ENCODE results near the gene PDE5A.
A peak's percentile ranks its signal among the peaks of the same experiment; 100 is the strongest.
"Not testable (repeated sequence)": the region's sequence is repeated elsewhere in the genome, so short reads cannot be mapped to it uniquely, and the experiment has no call there.

Gene PDE5A

DNA sequence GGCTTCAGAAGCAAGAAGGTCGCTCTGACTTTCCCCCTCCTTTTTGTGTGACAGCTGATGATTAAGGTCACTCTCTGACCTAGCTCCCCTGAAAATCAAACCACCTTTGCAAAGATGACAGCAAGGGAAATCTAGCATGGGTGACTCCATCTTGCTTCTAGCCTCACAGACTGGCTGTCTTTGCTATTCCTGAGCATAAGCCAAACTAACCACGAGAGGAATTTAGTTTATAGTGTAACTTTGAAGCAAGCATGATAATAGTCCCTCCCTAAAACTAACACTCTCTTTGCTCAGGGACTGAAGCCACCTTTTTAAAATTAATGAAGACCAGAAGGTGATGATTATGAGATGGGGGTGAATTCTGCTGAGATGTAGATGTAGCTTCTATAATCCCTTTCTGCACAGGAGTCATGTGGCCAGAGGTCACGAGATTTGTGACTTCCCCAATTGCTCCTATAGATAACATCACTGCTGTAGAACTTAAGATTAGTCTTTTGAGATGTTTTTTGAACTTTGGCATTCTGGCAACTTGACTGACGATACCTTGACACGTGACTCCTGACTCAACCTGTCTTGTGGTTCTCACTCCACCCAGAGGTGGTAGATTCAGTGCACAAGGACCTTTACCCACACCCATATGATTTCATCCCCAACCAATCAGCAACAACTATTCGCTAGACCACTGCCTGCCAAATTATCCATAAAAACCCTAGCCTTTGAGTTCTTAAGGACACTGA, 14.9 kb upstream of the PDE5A start:
- H3K9me3 ChIP-seq (ENCODE audit: control insufficient read depth, low read depth, low read length) = no peaks in the 10 kb centered on the region
- no peak overlapping the region for H3K27ac ChIP-seq (ENCODE audit: low read length)
- H3K36me3 ChIP-seq (ENCODE audit: control insufficient read depth, low read depth, low read length) = no peaks in the 10 kb centered on the region
- H3K27me3 ChIP-seq (ENCODE audit: control insufficient read depth, insufficient read depth, low read length) = no peaks in the 10 kb centered on the region
- H3K9ac ChIP-seq (ENCODE audit: low read length) = no peak overlapping the region
- no peaks in the 10 kb centered on the region for H3K4me1 ChIP-seq (ENCODE audit: control insufficient read depth, low read depth, low read length)
- H3K4me3 ChIP-seq (ENCODE audit: low read length) = no peak overlapping the region

DNA sequence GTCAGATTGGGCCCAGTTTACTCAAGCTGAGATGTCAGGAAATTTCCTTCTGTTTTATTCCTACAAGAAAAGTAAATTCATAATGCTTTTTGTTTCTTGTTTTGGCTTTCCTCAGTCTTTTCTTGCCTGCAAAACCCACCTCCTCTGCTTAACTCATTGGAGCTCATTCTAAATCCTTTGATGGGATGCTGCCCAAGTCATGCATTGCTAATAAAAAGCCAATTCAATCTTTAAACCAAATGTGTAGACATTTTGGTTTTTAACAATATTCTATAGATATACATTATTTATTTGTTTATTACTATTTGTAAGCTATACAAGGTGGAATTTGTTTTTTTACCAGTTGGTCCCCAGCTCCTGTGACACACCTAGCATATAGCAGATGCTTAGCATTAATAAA, 13.2 kb upstream of the PDE5A start:
- H3K4me3 ChIP-seq (ENCODE audit: low read length) = no peak overlapping the region
- H3K36me3 ChIP-seq (ENCODE audit: control insufficient read depth, low read depth, low read length) = no peaks in the 10 kb centered on the region
- no peaks in the 10 kb centered on the region for H3K4me1 ChIP-seq (ENCODE audit: control insufficient read depth, low read depth, low read length)
- H3K27ac ChIP-seq (ENCODE audit: low read length) = no peak overlapping the region
- H3K27me3 ChIP-seq (ENCODE audit: control insufficient read depth, insufficient read depth, low read length) = no peaks in the 10 kb centered on the region
- no peaks in the 10 kb centered on the region for H3K9me3 ChIP-seq (ENCODE audit: control insufficient read depth, low read depth, low read length)
- no peak overlapping the region for H3K9ac ChIP-seq (ENCODE audit: low read length)

DNA sequence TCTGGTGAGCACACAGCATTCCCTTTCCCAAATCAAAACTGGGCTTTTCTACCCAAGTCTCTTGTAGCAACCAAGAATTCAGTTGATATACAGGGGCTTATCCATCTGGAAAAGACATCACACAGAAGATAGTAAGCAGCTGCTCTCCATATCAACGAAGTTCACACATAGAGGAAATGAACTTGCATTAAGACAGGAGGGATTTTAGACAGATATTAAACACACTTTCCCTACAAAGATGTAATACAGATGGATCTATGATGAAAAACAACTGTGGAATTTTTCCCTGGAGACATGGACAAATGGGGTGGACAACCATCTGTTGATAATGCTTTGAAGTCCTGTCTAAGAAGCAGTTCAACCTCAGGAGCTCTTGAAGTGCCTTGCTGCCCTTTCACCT, 9.8 kb upstream of the PDE5A start:
- Histone ChIP-seq H3K4me1 (ENCODE audit: control insufficient read depth, low read depth, low read length) (no peaks in the 10 kb centered on the region), H3K36me3 (ENCODE audit: control insufficient read depth, low read depth, low read length) (no peaks in the 10 kb centered on the region), H3K27me3 (ENCODE audit: control insufficient read depth, insufficient read depth, low read length) (no peaks in the 10 kb centered on the region), H3K9ac (ENCODE audit: low read length) (no peak overlapping the region), H3K9me3 (ENCODE audit: control insufficient read depth, low read depth, low read length) (no peaks in the 10 kb centered on the region), H3K4me3 (ENCODE audit: low read length) (no peak overlapping the region), H3K27ac (ENCODE audit: low read length) (no peak overlapping the region)

DNA sequence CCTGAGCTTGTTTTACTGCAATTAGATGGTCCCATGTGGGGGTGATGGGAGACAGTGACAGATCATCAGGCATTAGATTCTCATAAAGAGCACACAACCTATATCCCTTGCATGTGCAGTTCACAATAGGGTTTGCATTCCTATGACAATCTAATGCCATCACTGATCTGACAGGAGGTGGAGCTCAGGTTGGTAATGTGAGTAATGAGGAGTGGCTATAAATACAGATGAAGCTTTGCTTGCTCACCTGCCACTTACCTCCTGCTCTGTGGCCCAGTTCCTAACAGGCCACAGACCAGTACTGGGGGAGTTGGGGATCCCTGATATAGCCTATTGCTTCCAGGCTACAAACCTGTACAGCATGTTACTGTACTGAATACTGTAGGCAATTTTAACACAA, 8.2 kb upstream of the PDE5A start:
- not testable (repeated sequence) for H3K4me3 ChIP-seq (ENCODE audit: low read length); H3K36me3 ChIP-seq (ENCODE audit: control insufficient read depth, low read depth, low read length)

DNA sequence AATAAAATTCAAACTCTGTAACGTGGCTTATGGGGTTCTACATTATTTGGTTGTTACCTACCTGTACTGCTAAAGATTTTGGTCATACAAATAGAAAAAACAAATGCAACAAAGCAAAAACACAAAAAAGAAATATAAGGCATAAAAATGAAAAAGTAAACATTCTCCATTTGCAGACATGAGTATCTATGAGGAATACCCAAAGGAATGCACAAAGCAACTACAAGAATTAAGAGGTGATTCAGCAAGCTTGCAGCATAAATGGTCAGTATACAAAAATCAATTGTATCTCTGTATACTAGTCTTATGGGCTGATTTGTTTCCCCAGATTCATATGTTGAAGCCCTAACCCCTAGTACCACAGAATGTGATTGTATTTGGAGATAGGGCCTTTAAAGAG, 3.6 kb upstream of the PDE5A start:
- H3K4me3 ChIP-seq (ENCODE audit: low read length) = no peak overlapping the region
- H3K9me3 ChIP-seq (ENCODE audit: control insufficient read depth, low read depth, low read length) = no peaks in the 10 kb centered on the region
- H3K36me3 ChIP-seq (ENCODE audit: control insufficient read depth, low read depth, low read length) = no peaks in the 10 kb centered on the region
- H3K4me1 ChIP-seq (ENCODE audit: control insufficient read depth, low read depth, low read length) = peaks cover 6% of the 10 kb centered on the region
- H3K27ac ChIP-seq (ENCODE audit: low read length) = no peak overlapping the region
- H3K9ac ChIP-seq (ENCODE audit: low read length) = no peak overlapping the region
- H3K27me3 ChIP-seq (ENCODE audit: control insufficient read depth, insufficient read depth, low read length) = peaks cover 8% of the 10 kb centered on the region

More for the DNA sequence above, 8.2 kb upstream of the PDE5A start:
- not testable (repeated sequence) for H3K27ac ChIP-seq (ENCODE audit: low read length); H3K27me3 ChIP-seq (ENCODE audit: control insufficient read depth, insufficient read depth, low read length); H3K9ac ChIP-seq (ENCODE audit: low read length); H3K9me3 ChIP-seq (ENCODE audit: control insufficient read depth, low read depth, low read length); H3K4me1 ChIP-seq (ENCODE audit: control insufficient read depth, low read depth, low read length)

DNA sequence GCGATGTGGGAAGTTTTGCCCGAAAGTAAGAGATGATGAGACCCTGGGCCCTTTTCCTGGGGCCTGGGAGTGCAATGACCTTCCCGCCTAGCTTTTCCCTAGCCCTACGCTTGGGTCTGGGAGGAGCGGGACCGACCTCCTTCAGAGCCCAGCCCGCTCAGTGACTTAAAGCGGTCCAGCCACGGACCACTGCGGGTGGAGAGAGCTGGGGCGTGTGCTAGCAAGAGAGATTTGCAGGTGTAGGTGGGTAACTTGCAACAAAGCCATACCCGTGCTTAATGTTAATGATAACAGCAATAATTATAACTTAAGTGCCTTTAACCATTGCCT, 503 bp upstream of the PDE5A start:
- no peaks in the 10 kb centered on the region for H3K9me3 ChIP-seq (ENCODE audit: control insufficient read depth, low read depth, low read length)
- H3K4me3 ChIP-seq (ENCODE audit: low read length) = peak overlapping the region; percentile 79
- peaks cover 11% of the 10 kb centered on the region for H3K4me1 ChIP-seq (ENCODE audit: control insufficient read depth, low read depth, low read length)
- no peaks in the 10 kb centered on the region for H3K36me3 ChIP-seq (ENCODE audit: control insufficient read depth, low read depth, low read length)
- H3K27ac ChIP-seq (ENCODE audit: low read length) = no peak overlapping the region
- H3K27me3 ChIP-seq (ENCODE audit: control insufficient read depth, insufficient read depth, low read length) = peaks cover 19% of the 10 kb centered on the region
- peak overlapping the region; percentile 45 for H3K9ac ChIP-seq (ENCODE audit: low read length)

DNA sequence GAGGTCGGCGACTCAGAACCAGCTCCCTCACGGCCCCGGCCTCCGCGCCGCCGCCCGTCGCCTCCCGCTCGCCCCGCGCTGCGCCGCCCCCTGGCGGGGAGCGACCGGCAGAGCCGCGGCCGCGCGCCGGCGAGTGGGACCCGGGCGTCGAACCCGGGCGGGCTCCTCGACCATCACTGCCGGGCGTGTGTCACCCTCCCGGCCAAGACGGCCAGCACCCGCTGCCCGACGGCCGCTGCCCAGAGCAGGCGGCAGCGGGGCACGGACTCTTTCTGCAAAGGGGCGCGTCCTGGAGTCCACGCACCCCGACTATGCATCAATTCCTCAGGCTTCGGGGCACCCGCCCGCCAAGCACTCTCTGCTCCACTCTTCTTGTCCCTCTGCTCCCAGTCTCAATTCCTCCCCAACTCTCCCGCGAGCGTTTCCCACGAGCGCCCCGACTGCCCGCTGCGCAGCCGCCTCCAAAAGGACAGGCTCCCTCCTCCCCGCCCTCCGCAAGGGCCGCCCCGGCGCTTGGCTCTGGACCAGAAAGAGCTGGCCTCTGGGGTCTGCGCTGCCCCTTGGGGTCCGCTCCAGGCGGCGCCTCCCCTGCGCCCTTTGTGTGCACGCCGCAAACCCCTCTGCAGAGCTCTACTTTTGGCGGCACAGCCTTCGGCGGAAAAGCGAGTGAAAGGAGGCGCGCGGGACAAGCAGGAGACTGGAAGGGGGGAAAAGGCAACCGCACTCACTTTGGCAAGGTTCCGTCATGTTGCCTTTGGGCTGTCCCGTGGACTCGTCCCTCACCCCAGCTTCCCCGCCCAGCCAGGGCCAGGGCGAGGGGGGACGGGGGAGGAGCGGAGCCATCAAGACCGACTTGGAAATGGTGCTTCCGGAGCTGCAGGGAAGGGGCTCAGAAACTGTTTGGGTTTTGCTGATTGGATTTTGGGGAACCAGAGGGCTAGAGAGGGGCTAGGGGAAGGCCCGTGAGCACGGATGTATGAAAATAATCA, 1.0 kb downstream of the PDE5A start:
- Histone ChIP-seq H3K9me3 (ENCODE audit: control insufficient read depth, low read depth, low read length) (no peaks in the 10 kb centered on the region), H3K36me3 (ENCODE audit: control insufficient read depth, low read depth, low read length) (no peaks in the 10 kb centered on the region), H3K4me1 (ENCODE audit: control insufficient read depth, low read depth, low read length) (peaks cover 11% of the 10 kb centered on the region), H3K27me3 (ENCODE audit: control insufficient read depth, insufficient read depth, low read length) (peaks cover 19% of the 10 kb centered on the region), H3K4me3 (ENCODE audit: low read length) (peak overlapping the region; percentile 96), H3K9ac (ENCODE audit: low read length) (peak overlapping the region; percentile 85), H3K27ac (ENCODE audit: low read length) (no peak overlapping the region)

DNA sequence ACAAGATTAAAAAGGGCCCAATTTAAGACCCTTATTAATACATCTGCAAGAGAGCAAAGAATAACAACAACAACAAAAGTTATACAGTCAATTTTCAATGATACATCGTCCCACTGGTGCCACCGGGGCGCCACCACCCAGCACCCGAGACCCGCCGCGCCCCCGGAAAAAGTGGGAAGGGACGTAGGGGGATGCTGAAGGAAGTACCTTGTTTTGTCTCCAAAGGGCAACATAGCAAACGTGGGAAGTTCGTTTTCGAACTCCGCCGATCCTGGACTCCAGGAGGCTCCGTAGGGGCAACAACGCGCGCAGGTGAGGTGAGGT, 1.7 kb downstream of the PDE5A start:
- Histone ChIP-seq H3K9me3 (ENCODE audit: control insufficient read depth, low read depth, low read length) (no peaks in the 10 kb centered on the region), H3K27ac (ENCODE audit: low read length) (no peak overlapping the region), H3K4me3 (ENCODE audit: low read length) (peak overlapping the region; percentile 96), H3K9ac (ENCODE audit: low read length) (peak overlapping the region; percentile 42), H3K27me3 (ENCODE audit: control insufficient read depth, insufficient read depth, low read length) (peaks cover 19% of the 10 kb centered on the region), H3K36me3 (ENCODE audit: control insufficient read depth, low read depth, low read length) (no peaks in the 10 kb centered on the region), H3K4me1 (ENCODE audit: control insufficient read depth, low read depth, low read length) (peaks cover 11% of the 10 kb centered on the region)

DNA sequence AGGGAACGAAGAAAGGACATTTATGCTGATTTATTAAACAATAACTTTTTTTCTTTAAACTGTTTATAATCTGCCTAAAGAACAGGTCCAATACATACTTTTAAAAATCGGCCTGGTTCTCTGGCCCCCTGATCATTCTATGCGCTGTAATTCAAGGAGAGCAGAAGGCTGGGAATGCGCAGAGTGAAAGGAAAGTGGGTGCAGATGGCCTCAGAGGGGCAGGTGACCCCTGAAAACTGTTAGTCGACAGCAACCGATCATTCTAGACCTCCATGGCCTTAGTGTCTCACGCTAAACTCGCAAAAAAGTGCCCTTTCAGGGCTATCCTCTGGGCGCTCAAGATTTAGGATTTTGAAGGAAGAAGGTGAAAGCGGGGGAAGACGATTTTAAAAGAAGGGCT, 2.2 kb downstream of the PDE5A start:
- Histone ChIP-seq H3K9ac (ENCODE audit: low read length) (peak overlapping the region; percentile 42), H3K27ac (ENCODE audit: low read length) (no peak overlapping the region), H3K4me1 (ENCODE audit: control insufficient read depth, low read depth, low read length) (peaks cover 11% of the 10 kb centered on the region), H3K27me3 (ENCODE audit: control insufficient read depth, insufficient read depth, low read length) (peaks cover 19% of the 10 kb centered on the region), H3K4me3 (ENCODE audit: low read length) (peak overlapping the region; percentile 96), H3K36me3 (ENCODE audit: control insufficient read depth, low read depth, low read length) (no peaks in the 10 kb centered on the region), H3K9me3 (ENCODE audit: control insufficient read depth, low read depth, low read length) (no peaks in the 10 kb centered on the region)

DNA sequence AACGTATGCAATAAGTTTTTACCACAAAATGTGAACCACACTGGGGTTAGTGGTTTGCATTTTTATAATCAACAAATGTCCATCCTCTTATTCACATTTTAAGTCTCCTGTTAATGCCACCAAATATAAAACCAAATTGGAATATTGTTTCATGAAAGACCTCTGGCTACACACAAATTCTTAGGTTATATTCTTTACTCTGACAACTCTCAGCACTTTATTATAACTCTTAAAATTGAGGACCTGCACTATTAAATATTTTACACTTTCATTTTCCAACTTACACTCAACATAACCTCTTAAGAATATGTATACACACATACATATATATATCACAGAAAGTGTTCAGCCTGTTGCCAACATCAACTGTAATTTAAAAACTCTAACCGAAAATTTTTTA, 2.8 kb downstream of the PDE5A start:
- Histone ChIP-seq H3K36me3 (ENCODE audit: control insufficient read depth, low read depth, low read length) (no peaks in the 10 kb centered on the region), H3K9me3 (ENCODE audit: control insufficient read depth, low read depth, low read length) (no peaks in the 10 kb centered on the region), H3K27ac (ENCODE audit: low read length) (no peak overlapping the region), H3K4me1 (ENCODE audit: control insufficient read depth, low read depth, low read length) (peaks cover 11% of the 10 kb centered on the region), H3K9ac (ENCODE audit: low read length) (no peak overlapping the region), H3K27me3 (ENCODE audit: control insufficient read depth, insufficient read depth, low read length) (peaks cover 19% of the 10 kb centered on the region), H3K4me3 (ENCODE audit: low read length) (no peak overlapping the region)

DNA sequence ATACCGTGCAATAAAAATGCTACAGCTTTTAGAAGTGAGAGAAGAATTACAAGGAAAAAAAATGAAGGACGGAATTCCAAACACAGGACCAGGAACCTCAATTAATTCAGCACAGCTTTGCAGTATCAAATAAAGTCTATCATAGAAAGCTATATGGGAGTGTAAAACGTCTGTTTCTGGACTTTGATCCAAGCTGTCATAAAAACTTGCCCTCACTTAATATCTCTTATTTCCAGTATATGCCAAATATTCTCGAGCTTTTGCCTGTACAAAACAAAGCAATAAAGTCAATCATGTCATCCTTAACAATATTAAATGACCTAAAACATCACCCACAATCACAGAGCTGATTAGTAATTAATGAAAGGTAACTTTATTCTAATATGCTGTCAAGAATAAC, 4.2 kb downstream of the PDE5A start:
- no peaks in the 10 kb centered on the region for H3K36me3 ChIP-seq (ENCODE audit: control insufficient read depth, low read depth, low read length)
- H3K4me1 ChIP-seq (ENCODE audit: control insufficient read depth, low read depth, low read length) = peaks cover 7% of the 10 kb centered on the region
- no peaks in the 10 kb centered on the region for H3K9me3 ChIP-seq (ENCODE audit: control insufficient read depth, low read depth, low read length)
- H3K9ac ChIP-seq (ENCODE audit: low read length) = no peak overlapping the region
- H3K27ac ChIP-seq (ENCODE audit: low read length) = no peak overlapping the region
- peaks cover 11% of the 10 kb centered on the region for H3K27me3 ChIP-seq (ENCODE audit: control insufficient read depth, insufficient read depth, low read length)
- H3K4me3 ChIP-seq (ENCODE audit: low read length) = no peak overlapping the region

DNA sequence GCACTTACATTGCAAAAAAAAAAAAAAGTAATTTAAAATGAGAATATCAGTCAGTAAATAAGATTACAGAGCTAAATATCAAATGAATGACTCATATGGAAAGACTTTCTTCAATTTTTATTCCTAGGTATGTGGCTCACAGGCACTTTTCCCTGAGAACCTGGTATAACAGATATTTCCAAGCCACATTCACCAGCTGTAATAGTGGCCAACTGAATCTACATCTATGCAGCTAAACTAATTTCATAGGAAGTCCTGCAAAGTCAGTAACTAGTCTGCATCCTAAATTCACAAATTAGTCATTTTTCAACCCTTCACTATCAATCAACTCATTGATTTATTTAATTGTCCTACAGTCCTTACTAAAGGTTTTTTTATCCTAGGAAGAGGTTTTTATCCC, 5.6 kb downstream of the PDE5A start:
- Histone ChIP-seq H3K36me3 (ENCODE audit: control insufficient read depth, low read depth, low read length) (no peaks in the 10 kb centered on the region), H3K4me3 (ENCODE audit: low read length) (no peak overlapping the region), H3K27me3 (ENCODE audit: control insufficient read depth, insufficient read depth, low read length) (peaks cover 11% of the 10 kb centered on the region), H3K9me3 (ENCODE audit: control insufficient read depth, low read depth, low read length) (no peaks in the 10 kb centered on the region), H3K4me1 (ENCODE audit: control insufficient read depth, low read depth, low read length) (peaks cover 5% of the 10 kb centered on the region), H3K27ac (ENCODE audit: low read length) (no peak overlapping the region), H3K9ac (ENCODE audit: low read length) (no peak overlapping the region)
